Smooth muscle cell (in vitro differentiated cells): ENCODE measurements around the gene JDP2. TPM values are rescaled to one million over a fixed set of nuclear protein-coding genes. Genes with fewer than 3 reads are reported as not detected.

Experiments
- DNase-seq: peaks from one replicate; lab custom pipeline; 2025; ENCODE audit not compliant: unreplicated experiment; lab: John Stamatoyannopoulos, UW
- H2AFZ ChIP-seq: fragments of 200-600 bp; sonication (generic); 2 replicates; pipeline ENCODE4 v1.6.0; 2016; ENCODE audit warnings: antibody characterized with exemption, low read depth, mild to moderate bottlenecking
- H3F3A ChIP-seq: fragments of 200-600 bp; sonication (generic); 2 replicates; pipeline ENCODE4 v1.6.0; 2017; ENCODE audit warnings: antibody characterized with exemption, low read depth
- H3K27ac ChIP-seq: fragments of 200-600 bp; sonication (generic); 2 replicates; pipeline ENCODE4 v1.5.1; 2016; ENCODE audit warnings: low read depth, mild to moderate bottlenecking
- H3K27me3 ChIP-seq: fragments of 200-600 bp; sonication (generic); 2 replicates; pipeline ENCODE4 v1.6.1; 2016; ENCODE audit warnings: low read depth, mild to moderate bottlenecking
- H3K36me3 ChIP-seq: fragments of 200-600 bp; sonication (generic); 2 replicates; pipeline ENCODE4 v1.5.1; 2016; ENCODE audit warnings: low read depth
- H3K4me1 ChIP-seq: fragments of 200-600 bp; sonication (generic); 2 replicates; pipeline ENCODE4 v1.5.1; 2016; ENCODE audit warnings: low read depth
- H3K4me2 ChIP-seq: fragments of 200-600 bp; sonication (generic); 2 replicates; pipeline ENCODE4 v1.6.0; 2016; ENCODE audit warnings: mild to moderate bottlenecking
- H3K4me3 ChIP-seq: fragments of 200-600 bp; sonication (generic); 2 replicates; pipeline ENCODE4 v1.5.1; 2016; ENCODE audit warnings: mild to moderate bottlenecking
- H3K79me2 ChIP-seq: fragments of 200-600 bp; sonication (generic); 2 replicates; pipeline ENCODE4 v1.6.0; 2016; ENCODE audit warnings: low read depth, mild to moderate bottlenecking
- H3K9ac ChIP-seq: fragments of 200-600 bp; sonication (generic); 2 replicates; pipeline ENCODE4 v1.6.0; 2016; ENCODE audit warnings: low read depth
- H3K9me3 ChIP-seq: fragments of 200-600 bp; sonication (generic); replicated peaks from 2 replicates; pipeline ENCODE4 v1.5.1; 2016; ENCODE audit warnings: low read depth
- H4K20me1 ChIP-seq: fragments of 200-600 bp; sonication (generic); 2 replicates; pipeline ENCODE4 v1.6.0; 2016; ENCODE audit warnings: low read depth
- WGBS: methylation state at CpG from one replicate; pipeline ENCODE4 v1.1.7; 2016; ENCODE audit warnings: low lambda C conversion rate; 5-methylcytosine and 5-hydroxymethylcytosine counted together
- polyA plus RNA-seq: library from polyadenylated mRNA; unstranded; fragments of >200 nt; fragmentation: Nextera tagmentation; extraction: Ambion mirVana; gene quantifications from 2 replicates; pipeline ENCODE4 v1.2.1, GENCODE V29; 2016
- total RNA-seq: library from RNA; depleted of rRNA; stranded (reverse); fragments of >200 nt; gene quantifications from 2 replicates; pipeline ENCODE4 v1.2.3, GENCODE V29; 2014
- TF ChIP-seq, protein P1 (sequence below): fragments of 200-600 bp; sonication (generic); IDR thresholded peaks from 2 replicates; pipeline ENCODE4 v1.5.1; 2017; ENCODE audit warnings: borderline replicate concordance, mild to moderate bottlenecking, antibody characterized with exemption; ENCODE audit not compliant: insufficient read depth, poor library complexity, severe bottlenecking

Gene JDP2
- total and polyA plus RNA-seq, 2 experiments from 2014 or later: 70.3 to 126 TPM

DNA sequence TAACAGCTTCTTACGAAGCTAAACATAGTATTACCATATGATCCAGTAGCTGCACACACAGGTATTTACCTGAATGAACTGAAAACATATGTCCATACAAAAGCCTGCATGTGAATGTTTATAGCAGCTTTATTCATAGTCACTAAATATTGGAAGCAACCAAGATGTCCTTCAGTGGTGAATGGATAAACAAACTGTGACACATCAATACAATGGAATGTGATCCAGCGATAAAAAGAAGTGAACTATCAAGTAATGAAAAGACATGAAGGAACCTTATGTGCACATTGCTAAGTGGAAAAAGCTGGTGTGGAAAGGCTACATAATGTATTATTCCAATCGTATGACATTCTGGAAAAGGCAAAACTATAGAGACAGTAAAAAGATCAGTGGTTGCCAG is 38.1 kb upstream of the JDP2 start:
- no peaks in the 10 kb centered on the region for H3F3A ChIP-seq
- no peaks in the 10 kb centered on the region for H3K27me3 ChIP-seq
- no peaks in the 10 kb centered on the region for H3K36me3 ChIP-seq
- H2AFZ ChIP-seq: no peak overlapping the region
- DNase-seq: no peak
- H3K9me3 ChIP-seq: no peaks in the 10 kb centered on the region
- TF ChIP-seq, protein P1, sequence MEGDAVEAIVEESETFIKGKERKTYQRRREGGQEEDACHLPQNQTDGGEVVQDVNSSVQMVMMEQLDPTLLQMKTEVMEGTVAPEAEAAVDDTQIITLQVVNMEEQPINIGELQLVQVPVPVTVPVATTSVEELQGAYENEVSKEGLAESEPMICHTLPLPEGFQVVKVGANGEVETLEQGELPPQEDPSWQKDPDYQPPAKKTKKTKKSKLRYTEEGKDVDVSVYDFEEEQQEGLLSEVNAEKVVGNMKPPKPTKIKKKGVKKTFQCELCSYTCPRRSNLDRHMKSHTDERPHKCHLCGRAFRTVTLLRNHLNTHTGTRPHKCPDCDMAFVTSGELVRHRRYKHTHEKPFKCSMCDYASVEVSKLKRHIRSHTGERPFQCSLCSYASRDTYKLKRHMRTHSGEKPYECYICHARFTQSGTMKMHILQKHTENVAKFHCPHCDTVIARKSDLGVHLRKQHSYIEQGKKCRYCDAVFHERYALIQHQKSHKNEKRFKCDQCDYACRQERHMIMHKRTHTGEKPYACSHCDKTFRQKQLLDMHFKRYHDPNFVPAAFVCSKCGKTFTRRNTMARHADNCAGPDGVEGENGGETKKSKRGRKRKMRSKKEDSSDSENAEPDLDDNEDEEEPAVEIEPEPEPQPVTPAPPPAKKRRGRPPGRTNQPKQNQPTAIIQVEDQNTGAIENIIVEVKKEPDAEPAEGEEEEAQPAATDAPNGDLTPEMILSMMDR: no peak
- H3K79me2 ChIP-seq: no peaks in the 10 kb centered on the region
- H3K27ac ChIP-seq: no peak overlapping the region
- WGBS: 79% methylated on average over 3 of the region's 3 CpGs
- no peak overlapping the region for H3K9ac ChIP-seq
- H3K4me1 ChIP-seq: no peaks in the 10 kb centered on the region
- no peaks in the 10 kb centered on the region for H4K20me1 ChIP-seq
- no peak overlapping the region for H3K4me3 ChIP-seq
- H3K4me2 ChIP-seq: no peak overlapping the region

GRCh38 chr14:75390183-75390582 is 37.6 kb upstream of the JDP2 start:
- Histone ChIP-seq H3K27me3 (no peaks in the 10 kb centered on the region), H3K4me1 (no peaks in the 10 kb centered on the region), H3K9me3 (no peaks in the 10 kb centered on the region), H3K4me3 (no peak overlapping the region), H3F3A (no peaks in the 10 kb centered on the region), H2AFZ (no peak overlapping the region), H3K79me2 (no peaks in the 10 kb centered on the region), H3K27ac (no peak overlapping the region), H3K9ac (no peak overlapping the region), H3K4me2 (no peak overlapping the region), H4K20me1 (no peaks in the 10 kb centered on the region), H3K36me3 (no peaks in the 10 kb centered on the region)
- TF ChIP-seq, protein P1: no peak
- no peak for DNase-seq
- 90% methylated on average over 3 of the region's 3 CpGs for WGBS

DNA sequence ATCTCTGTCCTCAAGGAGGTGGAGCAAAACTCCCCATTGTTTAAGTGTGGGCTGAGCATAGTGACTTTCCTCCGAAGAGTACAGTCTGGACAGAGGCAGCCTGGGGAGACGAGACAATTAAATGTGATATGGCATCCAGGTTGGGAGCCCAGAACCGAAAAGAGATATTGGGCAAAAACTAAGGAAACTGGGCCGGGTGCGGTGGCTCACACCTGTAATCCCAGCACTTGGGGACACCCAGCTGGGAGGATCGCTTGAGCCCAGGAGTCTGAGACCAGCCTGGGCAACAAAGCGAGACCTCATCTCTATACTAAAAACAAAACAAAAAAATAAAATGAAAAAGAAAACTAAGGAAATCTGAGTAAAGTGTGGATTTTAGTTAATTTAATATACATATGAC is 35.9 kb upstream of the JDP2 start:
- H2AFZ ChIP-seq: no peak overlapping the region
- H3K4me1 ChIP-seq: no peaks in the 10 kb centered on the region
- WGBS: 88% methylated on average over 7 of the region's 7 CpGs

More for the DNA sequence above, 35.9 kb upstream of the JDP2 start:
- no peak overlapping the region for H3K27ac ChIP-seq
- TF ChIP-seq, protein P1: no peak
- H3K9me3 ChIP-seq: no peaks in the 10 kb centered on the region
- H3K4me2 ChIP-seq: no peak overlapping the region
- H4K20me1 ChIP-seq: no peaks in the 10 kb centered on the region
- H3K9ac ChIP-seq: no peak overlapping the region
- no peaks in the 10 kb centered on the region for H3K36me3 ChIP-seq
- H3K4me3 ChIP-seq: no peak overlapping the region
- H3F3A ChIP-seq: no peaks in the 10 kb centered on the region
- H3K79me2 ChIP-seq: no peaks in the 10 kb centered on the region
- no peak for DNase-seq
- no peaks in the 10 kb centered on the region for H3K27me3 ChIP-seq
